Middle frontal gyrus (tissue), 1 donor: Measurements from ENCODE around the gene LRCOL1.

Source experiments
- DNase-seq: peaks from one replicate; pipeline ENCODE4 v3.0.0-alpha.2; 2015; ENCODE audit warnings: low spot score; ENCODE audit errors: extremely low spot score

The LRCOL1 gene

DNA sequence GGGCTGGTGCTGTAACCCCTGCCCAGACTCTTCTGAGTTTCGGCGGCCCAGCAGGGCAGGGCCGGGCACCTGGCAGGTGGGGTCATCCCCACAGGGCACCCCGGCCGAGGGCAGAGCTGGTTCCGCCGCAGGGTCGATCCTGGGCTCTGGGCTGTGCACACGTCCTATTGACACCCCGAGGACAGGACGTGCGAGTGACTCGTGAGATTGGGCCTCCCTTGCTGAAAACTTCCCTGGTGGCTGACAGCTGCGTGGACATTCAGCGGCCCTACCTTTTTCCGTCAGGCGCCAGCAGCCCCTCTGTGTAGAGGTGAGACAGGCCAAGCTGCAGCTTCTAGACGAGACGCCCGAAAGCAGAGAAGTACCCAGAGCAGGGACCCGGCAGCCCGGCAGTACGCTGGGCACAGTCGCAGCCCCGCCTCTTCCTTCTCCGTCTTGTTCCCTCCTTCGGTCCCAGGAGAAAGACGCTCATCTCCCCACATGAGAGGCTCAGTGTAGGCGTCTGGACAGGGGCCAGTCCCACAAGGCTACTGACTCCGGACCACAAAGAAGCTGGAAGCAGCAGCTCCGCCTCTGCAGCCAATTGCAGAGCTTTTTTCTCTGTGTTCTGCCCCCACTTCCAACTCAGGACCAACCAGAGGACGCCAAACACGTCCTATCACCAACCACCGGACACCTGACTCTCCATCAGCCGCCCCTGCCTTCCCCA is at the start of gene LRCOL1:
Gene LRCOL1 (minus strand): TSS at position 532 of the 709 bp plus-strand sequence. CDS start 4,331 bp downstream, outside the sequence.
- DNase-seq: no peak

DNA sequence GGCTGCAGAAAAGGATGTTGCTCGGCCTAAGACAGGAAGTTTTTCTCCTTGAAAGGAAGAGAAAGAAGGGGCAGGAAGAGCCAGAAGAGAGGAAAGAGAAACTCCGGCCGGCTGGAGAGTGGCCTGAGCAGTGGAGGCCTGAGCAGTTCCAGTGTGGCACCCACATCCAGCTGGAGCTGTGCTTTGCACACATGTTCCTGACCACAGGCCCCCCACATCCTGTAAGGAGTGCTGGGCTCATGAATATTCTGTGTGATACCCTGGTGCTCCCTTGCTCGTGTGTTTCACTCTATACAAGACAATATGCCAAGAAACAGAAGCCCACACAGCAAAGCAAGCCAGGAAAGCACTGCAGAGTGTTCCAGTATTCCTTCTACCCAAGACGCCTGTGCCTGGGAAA is 49.7 kb upstream of the LRCOL1 start:
- no peak for DNase-seq

DNA sequence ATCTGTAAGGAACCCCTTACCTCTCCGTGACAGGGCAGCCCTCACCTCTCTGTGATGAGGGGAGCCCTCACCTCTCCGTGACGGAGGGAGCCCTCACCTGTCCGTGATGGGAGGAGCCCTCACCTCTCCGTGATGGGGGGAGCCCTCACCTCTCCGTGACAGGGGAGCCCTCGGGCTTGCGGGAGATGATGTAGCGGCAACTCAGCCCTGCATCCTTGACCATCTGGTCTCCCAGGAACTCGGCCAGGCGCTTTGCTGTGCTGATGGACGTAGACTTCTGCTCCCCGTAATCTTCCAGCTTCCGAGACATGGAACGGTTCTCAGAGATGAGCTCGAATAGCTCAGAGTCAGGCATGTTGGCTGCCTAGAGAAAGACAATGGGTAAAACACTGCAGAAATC is 48.8 kb upstream of the LRCOL1 start:
- no peak for DNase-seq

DNA sequence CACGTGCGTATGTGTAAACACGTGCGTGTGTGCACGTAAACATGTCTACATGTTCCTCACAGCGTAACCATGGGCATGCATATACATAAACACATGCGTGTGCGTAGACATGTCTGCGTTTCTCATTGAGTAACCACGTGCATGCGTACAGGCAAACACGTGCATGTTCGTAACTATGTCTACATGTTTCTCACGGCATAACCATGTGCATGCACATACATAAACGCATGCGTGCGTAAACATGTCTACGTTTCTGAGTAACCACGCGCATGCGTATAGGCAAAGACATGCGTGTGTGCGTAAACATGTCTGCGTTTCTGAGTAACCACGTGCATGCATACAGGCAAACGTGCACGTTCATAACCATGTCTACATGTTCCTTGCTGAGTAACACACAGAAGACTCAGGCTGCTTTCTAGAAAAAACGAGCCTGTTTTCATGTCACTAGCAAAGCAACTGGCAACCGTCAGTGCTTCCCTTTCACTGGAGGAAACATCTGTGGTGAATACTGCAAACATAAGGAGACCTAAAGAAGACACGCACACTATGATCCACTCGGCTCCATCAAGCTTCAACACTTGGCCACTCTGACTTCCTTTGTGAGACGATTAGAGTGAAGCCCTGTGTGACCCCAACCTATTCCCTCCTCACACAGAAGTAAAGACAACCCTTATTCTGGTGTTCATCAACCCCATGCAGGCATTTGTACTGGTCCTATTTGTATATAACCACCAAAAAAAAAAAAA is 47.9 kb upstream of the LRCOL1 start:
- DNase-seq: no peak

DNA sequence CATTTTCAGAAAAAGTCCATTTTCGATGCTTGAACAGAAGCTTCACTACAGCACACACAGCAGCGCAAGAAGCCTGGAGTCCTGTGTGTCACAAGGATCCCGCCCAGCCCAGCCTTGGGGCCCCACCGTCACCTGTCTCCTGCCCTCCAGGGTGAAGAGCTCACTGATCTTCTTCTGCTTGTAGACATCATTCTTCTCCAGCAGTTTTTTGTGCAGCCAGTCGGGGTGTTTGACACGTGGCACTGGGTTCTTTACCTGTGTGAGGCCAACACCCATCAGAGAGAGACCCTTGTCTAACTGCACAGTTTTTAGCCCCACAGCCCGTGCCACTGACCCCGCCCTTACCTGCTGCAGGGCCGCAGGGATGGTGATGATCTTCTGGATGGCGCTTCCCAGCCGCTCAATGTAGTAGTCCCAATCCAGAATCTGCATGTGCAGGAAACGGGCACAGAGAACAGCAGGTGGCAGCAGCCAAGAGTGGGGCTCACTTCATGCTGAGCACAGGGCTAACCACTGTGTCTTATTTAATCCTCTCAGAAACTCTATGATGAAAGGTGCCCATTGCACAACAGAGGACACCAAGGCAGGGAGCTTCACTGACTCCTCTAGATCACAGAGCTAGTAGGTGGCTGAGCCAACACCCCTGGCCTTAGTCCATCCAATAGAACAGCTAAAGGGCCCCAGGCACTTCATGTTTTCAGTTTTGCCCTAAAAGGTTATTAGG is 46.8 kb upstream of the LRCOL1 start:
- DNase-seq: no peak

DNA sequence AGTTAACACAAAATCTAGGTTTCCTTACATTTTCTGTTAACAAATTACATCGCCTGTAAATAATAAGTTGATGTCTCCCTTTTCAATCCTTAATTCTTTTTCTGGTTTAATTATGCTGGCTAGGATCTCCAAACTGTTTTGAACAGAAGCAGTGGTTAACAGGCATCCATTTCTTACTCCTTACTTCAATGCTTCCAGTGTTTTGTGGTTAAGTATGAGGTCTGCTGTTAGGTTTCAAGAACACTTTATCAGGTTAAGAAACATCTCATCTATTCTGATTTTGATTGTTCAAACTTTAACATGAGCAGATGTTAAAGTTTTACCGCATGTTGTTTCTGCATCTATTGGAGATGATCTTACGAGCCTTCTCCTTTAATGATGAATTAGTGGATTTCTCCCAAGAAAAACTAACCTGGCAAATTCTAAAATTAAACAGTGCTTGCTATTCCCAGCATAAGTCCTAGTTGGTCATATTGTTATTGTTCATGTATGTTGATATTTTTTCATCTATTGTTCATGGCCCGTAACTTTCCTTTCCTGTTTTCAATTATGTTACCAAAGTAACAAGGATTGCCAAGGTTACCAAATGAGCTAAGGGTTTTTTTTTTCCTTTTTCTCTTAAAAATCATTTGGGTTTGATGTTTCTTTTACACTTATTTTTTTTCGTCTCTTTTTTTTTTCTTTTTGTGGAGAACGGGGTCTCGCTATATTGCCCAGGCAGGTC is 43.3 kb upstream of the LRCOL1 start:
- no peak for DNase-seq

DNA sequence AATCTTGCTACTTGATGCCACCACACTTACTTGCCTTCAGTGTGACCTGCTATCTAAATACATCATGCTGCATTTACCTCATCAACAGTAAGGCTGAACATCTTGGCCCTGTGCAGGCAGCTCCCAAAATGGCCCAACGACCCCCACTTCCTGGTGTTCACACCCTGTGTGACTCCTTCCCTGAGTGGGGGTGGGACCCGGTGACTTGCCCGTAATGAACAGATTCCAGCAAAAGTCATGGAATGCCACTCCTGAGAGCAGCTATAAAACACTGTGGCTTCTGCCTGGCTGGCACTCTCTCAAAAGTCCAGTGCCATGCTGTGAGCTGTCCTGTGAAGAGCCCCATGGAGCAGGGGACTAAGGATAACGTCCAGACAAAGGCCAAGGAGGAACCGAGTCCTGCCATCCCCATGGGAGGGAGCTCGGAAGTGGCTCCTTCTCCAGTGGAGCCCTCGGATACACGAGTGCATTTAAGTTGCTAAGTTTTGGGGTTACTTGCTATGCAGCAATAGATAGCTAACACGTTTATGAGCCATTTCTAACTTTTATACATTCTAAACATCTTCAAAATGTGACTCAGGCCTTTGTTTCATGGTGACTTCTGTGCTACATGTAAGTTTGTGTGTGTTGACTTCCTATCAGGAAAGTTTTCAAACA is 41.2 kb upstream of the LRCOL1 start:
- DNase-seq: no peak

DNA sequence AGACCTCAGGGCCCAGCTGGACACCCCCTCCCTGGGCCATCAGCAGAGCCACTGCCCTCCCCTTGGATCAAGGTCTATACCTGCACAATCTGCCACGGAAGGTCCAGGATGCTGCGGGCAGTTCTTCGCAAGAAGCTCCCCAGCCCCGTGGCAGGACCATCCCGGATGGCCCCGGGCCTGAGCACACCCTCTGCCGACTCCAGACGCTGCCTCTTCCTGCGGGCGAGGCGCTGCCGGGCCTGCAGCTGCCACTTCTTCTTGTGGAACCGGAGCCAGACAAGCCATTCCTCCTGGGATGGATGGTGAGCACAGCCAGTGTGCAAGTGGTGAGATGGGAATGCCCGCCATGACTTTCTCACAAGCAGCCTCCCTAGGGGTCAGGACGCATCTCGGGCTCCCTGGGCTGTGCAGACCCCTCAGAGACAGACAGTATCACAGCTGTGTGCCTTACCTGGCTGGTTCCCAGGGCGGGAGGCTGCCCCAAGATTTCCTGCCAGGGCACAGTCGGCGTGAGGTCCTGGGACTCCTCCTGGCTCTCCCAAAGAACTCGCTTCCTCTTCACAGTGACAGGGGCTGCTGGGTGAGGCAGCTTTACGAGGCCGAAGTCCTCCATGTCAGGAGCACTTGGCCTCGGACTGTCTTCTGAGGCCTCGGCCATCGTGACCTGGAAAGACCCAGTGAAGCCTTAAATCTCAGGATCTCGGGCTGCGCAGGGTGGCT is 39.0 kb upstream of the LRCOL1 start:
- no peak for DNase-seq

DNA sequence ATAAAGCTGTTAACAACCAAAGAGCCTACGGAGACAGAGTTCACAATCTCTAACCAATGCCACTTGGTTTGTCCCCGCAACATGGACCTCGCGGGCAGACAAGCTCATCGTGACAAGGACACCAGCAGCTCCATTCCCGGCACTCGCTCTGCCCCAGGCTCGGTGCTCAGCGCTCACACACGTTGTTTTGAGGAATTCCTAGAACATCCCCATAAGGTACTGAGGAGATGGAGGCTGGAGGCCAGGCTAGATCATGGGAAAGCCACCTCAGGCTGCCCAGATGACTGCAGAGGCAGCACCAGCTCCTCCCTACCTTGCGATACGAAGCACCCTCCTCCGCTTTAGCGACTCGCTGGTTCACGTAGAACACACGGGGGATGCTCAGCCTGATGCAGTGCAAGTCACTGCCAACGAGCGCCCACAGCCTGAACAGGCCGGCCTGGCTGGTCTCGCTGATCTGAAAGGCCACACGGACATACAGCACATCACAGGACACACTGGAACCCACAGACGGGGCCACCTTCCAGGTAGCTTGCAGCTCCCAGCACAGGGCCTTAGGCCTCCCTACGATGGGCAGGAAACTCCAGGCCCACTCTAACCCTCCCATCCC is 38.3 kb upstream of the LRCOL1 start:
- no peak for DNase-seq

DNA sequence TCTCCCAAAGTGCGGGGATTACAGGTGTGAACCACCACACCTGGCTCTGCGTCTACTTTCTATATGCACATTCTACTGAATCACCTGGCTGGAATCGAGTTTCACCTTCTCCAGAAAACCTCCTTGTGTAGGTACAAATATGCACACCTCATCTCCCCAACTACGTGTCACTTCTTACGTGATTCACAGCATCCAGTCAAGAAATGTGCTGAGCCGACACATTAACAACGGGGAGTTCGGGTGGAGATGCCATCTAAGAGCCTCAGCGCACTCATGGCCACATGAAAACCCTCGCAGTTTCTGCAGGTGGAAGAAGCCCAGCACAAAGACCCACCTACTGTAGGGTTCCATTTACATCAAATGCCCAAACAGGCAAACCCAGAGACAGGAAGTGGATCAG is 37.5 kb upstream of the LRCOL1 start:
- DNase-seq: no peak

DNA sequence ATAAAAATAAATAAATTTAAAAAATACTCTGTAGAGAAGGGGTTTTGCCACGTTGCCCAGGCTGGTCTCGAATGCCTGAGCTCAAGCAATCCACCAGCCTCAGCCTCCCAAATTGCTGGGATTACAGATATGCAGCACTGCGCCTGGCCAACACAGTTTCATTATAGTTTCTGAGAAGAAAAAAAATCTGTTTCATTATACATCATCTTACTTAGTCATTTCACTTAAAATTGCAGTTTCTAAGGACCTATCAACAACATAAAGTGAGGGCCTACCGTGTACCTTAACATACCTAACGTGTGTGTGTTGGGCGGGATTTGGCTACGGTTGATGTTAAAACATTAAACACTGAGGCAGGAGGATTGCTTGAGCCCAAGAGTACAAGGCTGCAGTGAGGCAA is 36.5 kb upstream of the LRCOL1 start:
- DNase-seq: no peak

DNA sequence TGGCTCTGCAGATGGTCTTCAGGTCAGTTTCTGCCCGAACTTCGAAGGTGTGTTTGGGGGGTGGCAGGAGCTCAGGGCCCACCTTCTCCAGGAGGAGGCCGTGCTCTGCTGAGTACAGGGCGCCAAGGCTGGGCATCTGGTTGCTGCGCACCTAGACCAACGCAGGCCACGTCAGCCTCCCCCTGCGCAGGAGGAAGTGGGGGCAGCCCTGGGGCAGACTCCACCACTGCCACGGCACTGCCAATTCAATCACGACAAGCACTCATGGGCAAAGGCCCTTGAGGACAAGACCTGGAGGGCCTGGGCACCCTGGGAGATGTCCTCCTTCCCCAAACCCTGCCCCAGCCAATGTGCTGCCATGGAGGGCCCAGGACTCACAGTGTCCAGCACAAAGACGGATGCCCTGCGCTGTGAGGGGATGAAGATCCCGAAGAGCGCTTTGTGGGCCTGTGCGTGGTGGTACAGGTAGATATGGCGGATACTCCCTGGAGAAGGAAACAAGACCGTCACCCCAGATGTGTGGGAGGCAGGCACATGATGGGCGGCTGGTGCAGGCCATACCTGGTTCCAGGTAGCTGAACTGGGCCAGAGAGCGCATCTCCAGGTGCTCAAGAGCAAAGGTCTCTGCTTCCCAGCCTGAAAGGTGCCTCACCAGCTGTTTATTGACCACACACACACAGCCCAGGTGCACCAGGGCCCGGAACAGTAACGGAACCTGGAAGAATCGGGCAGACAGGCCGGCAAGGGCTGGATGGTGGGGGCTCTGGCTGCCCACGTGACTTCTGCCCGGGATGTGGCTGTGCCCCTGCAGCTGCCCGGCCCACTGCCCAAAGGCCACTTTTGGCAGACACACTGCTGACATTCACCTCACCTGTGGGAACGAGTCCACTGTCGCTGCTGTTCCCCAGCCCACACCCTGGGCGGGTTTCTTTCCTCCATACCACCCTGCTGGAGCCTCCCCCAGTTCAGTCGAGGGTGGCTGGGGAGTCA is 32.8 kb upstream of the LRCOL1 start:
- DNase-seq: no peak

DNA sequence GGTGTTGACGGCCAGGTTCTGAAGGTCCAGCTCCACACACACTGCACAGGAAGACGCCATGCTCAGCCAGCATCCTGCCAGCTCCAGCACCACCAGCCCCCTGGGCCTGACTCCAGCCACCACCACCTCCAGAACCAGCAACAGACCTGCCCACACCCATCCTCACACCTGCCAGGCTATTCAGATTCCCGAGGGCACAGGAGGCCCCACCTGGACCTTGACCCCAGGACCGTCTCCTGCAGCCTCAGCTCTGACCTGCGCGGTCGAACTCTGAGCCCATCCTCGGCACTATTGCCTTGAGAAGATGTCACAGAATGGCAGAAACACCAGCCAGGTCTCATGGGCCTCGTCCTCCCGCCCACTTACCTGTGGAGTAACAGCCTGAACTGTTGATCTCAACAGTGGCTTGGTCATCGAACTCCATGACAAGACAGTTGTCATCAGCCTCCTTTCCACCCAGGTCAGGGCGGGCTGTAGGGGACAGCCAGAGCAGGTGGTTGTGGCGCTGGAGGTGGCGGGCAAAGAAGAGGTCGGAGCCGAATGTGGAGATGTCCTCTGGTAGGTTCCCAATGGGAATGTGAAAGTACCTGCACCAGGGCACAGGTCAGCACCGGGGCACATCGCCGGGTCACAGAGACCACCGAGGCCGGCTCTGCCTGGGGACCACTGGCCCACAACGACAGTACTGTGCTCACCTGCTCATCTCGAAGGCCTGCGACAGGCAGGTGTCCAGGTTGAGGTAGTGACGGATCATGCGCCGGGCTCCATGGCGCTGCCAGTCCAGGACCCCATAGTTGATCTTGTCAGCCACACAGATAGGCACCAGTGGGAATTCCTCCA is 31.6 kb upstream of the LRCOL1 start:
- DNase-seq: no peak

DNA sequence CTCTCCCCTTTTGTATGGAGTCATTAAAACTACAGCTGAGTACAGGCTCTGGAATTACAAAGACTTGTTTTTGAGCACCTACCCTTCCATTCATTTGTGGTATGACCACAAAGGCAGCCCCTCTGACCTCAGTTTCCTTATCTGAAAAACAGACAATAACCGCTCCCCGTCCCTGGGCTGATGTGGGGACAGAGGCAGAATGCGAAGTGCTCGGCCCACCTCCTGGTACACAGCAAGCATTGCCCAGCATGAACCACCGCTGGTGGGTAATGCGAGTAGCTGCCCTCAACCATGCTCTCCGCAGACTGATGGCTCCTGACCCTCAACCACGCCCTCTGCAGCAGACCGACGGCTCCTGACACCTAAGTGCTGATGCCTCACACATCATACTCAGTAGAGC is 30.6 kb upstream of the LRCOL1 start:
- DNase-seq: no peak

DNA sequence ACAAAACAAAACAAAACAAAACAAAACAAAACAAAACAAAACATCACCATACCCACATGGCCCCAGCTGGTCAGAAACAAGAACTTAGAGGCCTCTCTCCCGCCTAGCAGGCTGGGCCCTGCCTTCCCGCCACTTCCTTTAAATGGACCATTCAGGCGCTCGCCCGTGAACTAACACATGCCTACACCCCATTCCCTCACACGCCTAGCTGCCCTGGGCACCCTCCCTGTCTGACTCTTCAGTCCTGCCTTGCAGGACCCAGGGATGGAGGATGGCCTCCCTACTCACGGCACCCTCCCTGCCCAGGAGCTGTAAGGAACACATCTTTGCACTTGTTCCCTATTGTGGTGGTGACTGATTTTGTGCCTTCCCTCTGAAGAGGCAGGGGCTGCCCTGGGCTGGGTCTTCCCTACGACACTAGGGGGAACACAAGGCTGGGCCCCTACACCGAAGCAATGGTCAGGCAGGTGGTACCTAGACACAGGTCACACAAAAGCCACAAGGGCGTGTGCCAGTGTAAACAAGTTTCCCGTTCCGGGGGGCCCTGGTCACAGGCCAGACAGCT is 29.7 kb upstream of the LRCOL1 start:
- DNase-seq: no peak

DNA sequence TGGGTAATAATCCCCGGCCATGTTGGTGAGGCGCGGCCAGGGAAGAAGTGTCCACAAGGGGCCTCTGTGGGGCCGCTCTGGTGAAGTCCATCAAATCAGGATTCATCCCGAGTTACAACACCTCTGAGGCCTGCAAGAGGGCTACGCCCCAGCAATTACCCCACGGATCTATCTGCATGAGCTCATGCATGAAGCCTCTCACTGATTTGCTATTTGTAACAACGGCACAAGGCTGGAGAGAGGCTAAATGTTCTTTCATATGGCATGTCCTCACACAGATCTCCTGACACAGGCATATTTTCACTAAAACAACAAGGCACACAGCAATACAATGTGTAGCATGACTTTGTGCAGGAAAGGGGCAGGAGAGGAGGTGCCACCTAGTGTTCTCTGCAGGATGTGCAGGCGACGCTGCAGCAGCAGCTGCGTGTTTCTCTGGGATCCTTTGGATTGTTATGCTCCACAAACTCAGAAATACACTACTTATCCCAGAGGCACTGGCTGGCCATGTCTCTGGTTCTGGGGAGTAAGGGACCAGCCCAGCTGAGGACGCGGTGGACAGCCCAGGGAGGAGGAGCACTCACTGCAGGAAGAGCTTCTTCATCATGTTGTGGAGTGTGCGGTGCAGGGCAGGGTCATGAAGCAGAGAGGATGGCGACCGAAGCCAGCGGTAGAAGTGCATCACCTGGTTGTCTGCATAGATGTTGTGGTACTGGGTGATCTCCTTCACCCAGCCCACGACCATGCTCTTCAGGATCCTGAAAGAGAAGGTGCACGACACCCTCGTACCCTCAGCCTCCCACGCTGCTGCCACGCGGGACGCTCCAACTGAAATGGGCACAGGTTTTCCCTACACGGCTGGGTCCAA is 28.4 kb upstream of the LRCOL1 start:
- DNase-seq: peak; percentile 12

DNA sequence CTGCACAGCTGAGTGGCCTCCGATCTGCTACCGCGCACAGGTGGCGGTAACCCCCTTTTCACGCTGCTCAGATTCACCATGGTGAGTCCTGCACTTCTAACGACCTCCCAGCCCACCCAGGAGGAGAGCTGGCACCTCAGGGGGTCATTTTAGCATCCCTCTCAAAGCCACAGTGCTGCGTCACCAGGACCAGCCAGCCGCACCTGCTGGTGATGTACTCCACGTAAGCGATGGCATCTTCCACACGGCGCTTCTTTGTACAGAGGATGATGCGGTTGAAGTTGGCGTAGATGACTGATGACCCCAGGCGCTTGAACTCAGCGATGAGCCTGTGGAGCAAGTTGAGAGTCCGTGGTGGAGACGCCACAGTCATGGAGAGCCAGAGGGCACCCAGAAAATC is 27.4 kb upstream of the LRCOL1 start:
- DNase-seq: no peak
